ENCODE data around the gene SHE.

The SHE gene

DNA sequence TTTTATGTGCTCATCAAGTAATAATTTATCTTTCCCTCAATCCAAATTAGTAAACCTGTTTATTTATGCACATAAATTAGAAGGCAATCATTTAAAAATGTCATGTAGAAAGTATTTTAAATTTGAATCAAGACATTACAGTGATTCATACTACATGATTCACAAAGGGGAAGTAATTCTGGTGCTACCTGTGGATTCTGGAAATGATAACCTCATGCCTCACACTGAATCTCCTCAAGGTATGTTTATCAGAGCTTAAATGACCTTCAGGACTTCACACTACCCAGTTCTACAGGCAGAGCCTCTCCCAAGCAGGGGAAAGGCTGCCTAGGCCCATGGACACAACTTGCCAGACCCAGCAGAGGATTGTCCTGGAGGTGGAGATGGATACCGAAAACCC, 25.4 kb downstream of the SHE start:
- DNase-seq = no peak

- no peak for DNase-seq
Measured at GRCh38 chr1:154474802-154475201, 27.4 kb downstream of the SHE start.

- no peak for DNase-seq
Measured at GRCh38 chr1:154471304-154471703, 30.9 kb downstream of the SHE start.

GRCh38 chr1:154469844-154470560, 32.2 kb downstream of the SHE start:
- no peak for DNase-seq

DNA sequence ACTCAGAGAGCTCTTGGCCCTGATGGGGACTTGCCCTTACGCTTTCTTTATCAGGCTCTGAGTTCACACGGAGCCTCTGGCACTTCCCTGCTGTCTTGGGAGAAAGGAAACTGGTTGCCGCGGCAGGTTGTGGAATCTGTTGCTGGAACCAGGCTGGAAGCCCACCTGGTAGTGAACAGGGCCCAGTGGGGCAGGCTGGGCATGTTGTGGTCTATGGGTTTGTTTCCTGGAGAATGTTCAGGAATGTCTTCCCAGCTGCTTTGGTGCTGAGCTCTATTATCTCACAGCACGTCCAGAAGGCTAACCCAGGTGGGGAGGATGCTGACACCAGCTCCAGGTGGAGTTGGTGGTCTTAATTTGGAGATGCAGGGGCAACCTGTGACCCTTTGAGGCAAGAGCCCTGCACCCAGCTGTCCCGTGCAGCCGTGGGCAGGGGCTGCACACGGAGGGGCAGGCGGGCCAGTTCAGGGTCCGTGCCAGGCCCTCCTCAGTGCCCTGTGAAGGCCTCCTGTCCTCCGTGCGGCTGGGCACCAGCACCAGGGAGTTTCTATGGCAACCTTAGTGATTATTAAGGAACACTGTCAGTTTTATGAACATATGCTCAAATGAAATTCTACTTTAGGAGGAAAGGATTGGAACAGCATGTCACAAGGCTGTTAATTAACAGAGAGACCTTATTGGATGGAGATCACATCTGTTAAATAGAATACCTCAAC, 33.5 kb downstream of the SHE start:
- no peak for DNase-seq

DNA sequence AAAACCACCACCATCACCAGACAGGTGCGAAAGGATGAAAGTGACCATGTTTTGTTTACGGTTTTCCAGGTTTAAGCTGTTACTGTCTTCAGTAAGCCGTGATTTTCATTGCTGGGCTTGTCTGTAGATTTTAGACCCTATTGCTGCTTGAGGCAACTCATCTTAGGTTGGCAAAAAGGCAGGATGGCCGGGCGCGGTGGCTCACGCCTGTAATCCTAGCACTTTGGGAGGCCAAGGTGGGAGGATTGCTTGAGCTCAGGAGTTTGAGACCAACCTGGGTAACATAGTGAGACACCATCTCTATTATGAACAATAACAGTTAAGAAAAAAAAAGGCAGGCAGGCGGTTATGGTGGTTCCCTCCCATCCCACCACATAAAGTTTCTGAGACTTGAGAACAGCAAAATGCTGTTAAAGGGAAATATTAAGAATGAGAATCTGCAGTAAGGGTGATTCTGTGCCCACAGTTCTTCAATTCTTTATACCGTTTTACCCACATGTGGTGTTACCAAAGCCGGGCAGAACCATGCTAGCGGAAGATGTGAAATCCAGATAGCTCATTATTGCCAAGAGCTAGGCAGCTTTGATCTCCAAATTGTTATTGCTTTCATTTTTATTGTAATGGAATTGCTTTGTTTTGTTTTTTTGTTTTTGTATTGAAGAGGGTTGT, 34.6 kb downstream of the SHE start:
- DNase-seq = no peak

DNA sequence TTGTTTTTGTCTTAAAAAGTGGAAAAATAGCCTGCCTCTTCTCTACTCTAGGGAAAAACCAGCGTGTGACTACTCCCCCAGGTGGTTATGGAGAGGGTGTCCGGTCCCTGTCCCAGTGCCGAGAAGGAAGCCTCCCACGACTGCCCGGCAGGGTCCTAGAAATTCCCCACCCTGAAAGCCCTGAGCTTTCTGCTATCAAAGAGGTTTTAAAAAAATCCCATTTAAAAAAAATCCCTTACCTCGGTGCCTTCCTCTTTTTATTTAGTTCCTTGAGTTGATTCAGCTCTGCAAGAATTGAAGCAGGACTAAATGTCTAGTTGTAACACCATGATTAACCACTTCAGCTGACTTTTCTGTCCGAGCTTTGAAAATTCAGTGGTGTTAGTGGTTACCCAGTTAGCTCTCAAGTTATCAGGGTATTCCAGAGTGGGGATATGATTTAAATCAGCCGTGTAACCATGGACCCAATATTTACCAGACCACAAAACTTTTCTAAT, 35.2 kb downstream of the SHE start:
- DNase-seq = no peak

DNA sequence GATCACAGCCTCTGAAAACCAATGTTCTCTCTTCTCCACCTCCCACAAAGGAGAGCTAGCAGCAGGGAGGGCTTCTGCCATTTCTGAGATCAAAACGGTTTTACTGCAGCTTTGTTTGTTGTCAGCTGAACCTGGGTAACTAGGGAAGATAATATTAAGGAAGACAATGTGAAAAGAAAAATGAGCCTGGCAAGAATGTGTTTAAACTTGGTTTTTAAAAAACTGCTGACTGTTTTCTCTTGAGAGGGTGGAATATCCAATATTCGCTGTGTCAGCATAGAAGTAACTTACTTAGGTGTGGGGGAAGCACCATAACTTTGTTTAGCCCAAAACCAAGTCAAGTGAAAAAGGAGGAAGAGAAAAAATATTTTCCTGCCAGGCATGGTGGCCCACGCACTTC, 36.0 kb downstream of the SHE start:
- no peak for DNase-seq

GRCh38 chr1:154465621-154466195, 36.5 kb downstream of the SHE start:
- no peak for DNase-seq

DNA sequence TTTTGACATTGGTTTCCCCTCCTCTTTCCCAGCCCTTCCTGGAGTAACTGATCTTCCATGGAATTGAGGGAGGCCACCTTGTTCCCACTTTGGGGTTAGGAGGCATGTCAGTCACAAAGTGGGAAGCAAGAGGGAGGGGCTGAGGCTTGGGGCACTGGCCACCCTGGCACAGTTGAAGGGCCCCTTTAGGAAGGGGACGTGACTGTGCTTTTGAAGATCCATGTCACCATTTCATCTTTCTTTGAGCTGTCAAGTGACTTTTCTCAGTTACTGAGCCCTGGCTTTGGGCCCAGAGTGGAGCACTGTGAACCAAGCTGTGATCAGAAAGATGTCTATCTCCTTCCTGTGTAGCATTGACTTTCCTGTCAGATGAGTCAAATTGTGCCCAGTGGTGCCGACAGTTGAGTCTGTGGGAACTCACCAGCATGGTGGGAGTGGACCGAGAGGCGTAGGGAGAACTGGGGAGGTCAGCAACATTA, 38.7 kb downstream of the SHE start:
- peak; percentile 46 for DNase-seq

GRCh38 chr1:154460695-154461260, 41.4 kb downstream of the SHE start:
- DNase-seq = no peak

GRCh38 chr1:154459080-154459479, 43.1 kb downstream of the SHE start:
- DNase-seq = no peak

DNA sequence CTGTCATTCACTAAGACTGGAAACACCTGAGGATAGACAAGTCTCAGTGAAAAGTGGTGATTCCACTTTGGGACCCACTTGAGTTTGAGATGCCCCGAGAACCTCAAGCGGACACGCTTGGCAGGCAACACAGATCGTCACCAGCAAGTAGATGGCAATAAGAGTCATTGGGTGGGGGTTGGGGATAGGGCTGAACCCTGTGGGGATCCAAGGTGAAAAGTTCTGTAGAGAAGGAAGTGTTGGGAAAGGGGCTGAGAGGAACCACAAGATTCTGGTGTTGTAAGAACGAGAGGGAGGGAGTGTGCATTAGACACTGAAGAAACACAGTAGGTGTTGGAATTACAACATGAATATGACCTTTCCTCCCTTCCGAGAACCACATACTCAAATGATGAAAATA, 45.6 kb downstream of the SHE start:
- DNase-seq = peak; percentile 39

DNA sequence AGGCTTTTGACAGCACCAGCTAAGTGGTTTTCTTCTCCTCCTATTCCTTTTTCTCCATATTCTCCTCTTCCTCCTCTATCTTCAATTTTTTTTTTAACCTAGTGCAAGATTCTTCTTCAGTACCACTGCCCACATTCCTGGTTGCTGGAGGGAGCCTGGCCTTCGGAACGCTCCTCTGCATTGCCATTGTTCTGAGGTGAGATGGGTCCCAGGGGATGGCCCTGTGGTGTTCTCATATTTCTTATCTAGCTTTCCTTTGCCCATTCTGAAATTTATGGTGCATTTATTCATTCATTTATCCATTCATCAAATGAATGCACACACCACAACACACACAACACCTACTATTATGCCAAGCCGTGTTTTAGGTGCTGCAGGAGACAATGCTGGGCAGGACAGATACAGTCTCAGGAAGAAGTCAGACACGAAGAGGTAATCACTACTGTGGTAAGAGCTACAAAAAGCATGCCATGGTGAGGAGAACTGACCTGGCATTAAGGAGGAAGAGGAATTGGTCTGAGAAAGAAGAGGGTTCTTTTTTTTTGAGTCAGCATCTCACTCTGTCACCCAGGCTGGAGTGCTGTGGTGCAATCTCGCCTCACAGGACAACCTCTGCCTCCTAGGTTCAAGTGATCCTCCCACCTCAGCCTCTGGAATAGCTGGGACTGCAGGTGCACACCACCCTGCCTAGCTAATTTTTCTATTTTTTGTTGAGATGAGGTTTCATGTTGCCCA, 47.7 kb downstream of the SHE start:
- DNase-seq = no peak

GRCh38 chr1:154453574-154454352, 48.4 kb downstream of the SHE start:
- no peak for DNase-seq

DNA sequence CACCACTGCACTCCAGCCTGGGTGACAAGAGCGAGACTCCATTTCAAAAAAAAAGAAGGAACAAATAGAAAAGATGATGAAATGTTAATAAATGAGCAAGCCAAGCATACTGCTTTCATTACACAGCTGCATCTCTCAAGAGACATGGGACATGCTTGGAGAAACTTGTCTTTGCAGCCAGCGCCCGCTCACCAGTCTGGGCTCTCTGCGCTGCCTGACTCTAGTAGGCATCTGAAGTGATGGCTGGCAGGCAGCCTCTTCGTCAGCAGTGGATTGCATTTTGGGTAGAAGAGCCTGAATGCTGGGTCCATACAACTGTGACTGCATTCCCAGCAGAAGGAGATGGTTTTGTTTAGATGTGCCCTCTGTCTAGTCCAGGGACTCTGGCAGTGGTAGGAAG, 49.1 kb downstream of the SHE start:
- no peak for DNase-seq

- no peak for DNase-seq
Measured at GRCh38 chr1:154448331-154448811, 53.8 kb downstream of the SHE start.

DNA sequence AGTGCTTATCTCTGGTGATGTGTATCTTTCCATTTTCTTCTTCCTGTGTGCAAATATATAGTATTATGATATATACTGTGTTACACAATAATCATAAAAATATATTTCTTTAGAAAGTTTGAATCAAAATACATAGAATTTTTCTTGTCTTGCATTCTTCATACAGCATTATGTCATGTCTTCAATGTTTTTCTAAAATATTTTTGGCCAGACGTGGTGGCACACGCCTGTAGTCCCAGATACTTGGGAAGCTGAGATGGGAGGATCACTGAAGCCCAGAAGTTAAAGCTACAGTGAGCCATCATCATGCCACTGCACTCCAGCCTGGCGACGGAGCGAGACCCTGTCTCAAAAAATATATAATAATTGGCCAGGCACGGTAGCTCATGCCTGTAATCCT, 55.4 kb downstream of the SHE start:
- DNase-seq = no peak

DNA sequence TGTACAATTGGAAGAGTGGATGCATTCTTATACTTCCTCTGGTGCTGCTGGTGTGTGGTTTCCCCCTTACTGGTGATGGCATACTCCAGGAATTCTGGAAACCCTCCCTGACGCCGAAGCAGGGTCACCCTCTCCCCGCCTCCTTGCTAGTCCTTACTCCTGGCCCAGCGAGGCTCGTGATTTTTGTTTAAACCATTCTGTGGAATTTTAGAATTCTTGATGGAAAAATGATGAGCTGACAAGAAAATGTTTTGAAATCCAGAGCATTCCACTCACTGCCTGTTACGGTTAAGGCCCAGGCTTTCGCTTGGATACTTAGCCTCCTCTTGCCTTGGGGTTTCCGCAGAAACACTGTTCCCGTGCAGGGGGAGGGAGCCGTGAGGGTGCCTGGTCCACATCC, 55.9 kb downstream of the SHE start:
- no peak for DNase-seq

DNA sequence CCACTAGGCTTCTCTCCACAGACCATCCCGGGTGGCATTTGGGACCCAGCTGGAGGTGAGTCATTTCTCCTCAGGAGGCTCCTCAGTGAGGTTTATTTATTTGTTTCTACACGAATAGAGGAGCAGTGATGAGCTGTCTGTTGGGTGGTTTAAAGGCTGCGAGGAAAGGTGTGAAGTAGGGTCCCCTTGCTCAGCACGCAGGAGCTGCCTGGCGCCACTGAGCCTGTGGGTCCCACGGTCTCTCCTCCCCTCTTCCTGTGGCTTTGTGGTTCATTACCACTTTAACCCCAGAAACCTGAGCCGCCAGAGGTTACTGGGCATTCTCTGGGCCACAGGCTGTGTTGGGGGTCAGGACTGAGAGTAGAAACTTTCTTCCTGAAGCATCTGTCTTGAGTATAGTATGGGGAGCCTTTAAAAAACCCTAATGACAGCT, 57.2 kb downstream of the SHE start:
- DNase-seq = peak; percentile 22

DNA sequence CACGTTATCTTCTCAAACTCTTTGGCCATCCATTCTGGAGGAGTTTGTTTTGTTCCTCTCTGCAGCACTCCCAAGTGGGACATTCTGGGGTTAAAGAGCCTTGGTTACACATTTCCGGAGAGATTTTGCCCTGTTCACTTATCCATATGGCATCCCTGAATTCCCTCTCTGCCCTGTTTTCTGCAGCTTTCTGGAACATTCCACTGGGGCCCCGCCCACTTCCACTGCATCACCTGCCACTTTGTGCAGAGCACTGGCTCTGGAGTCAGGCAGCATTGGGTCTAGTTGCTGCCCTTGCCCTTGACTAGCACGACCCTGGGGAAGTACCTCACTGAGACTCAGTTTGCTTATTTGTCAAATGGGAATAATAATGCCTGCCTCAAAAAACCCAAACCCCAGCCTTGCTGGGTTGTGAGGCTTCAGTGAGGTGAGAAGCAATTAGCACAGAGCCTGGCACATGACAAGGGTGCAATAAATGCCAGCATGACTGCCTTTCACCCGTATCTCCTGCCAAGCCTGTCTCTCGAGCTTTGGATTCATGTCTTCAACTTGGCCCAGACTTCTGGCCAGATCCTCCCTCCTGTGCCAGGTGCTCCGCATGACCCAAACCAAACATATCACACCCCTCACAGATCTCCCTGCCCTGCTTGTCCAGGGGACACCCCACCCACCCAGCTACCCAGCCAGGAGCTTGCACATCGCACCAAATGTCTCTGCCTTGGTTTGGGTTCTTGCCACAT, 58.8 kb downstream of the SHE start:
- DNase-seq = no peak

All from CD4-positive, alpha-beta T cell treated with Interleukin-15 for 1 hour (primary cell).